ENCODE measurements around the gene INS. TPM values are rescaled to one million over a fixed set of nuclear protein-coding genes. Genes with fewer than 3 reads are reported as not detected.

Gene INS
- total and polyA plus RNA-seq, 5 donors from 2014 or later = not detected

DNA sequence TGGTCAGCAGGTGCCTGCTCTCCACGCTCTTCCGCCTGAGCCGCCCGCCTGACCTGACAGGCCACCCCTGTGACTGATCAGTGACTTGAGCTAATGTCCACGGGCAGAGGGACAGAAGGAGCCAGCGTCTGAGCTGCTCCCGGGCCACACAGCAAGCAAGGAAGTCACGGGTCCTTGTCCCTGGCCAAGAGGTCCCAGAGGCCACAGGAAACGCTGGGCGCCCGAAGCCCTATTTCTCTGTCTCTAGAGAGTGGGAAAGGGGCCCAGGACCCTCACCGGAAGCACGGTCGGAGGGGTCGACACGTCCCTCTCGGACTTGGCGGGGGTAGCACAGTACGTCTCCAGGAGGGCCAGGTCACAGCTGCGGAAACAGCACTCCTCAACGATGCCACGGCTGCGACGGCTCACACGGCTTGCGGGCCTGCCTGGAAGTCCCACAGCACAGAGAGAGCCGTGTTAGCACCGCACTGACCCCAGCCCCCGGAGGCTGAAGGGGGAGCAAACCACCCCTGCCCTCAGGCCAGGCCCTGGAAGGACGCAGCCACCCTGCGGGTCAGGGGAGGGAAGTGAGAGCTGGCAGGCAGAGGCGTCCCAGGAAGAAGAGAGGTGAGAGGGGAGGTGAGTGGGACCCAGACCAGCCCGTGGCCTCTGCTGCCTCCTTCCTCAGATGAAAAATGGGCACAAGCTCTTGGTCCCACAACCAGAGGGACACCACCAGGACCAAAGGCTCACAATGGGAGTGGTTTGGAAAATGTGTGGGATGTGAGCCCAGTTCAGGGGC, 27.6 kb downstream of the INS start:
- Mint-ChIP-seq H3K9me3 (peaks cover 0 to 4% (median 0%) of the 10 kb centered on the region in 7 donors), H3K27ac (no peak overlapping the region), H3K4me1 (peaks cover 0 to 6% (median 0%) of the 10 kb centered on the region in 4 donors), H3K4me3 (no peak overlapping the region), H3K36me3 (no peaks in the 10 kb centered on the region), H3K27me3 (peaks cover 32% of the 10 kb centered on the region)
- Histone ChIP-seq H3K27me3 (ENCODE audit: control insufficient read depth, insufficient read depth, low read length) (no peaks in the 10 kb centered on the region), H3K4me3 (ENCODE audit: low read depth, low read length) (no peak overlapping the region), H3K27ac (ENCODE audit: insufficient read depth, low read length, poor library complexity, severe bottlenecking) (no peak overlapping the region), H3K36me3 (ENCODE audit: control insufficient read depth, insufficient read depth, low read length) (no peaks in the 10 kb centered on the region), H3K4me1 (ENCODE audit: control insufficient read depth, insufficient read depth, low read length, poor library complexity, severe bottlenecking) (peaks cover 9% of the 10 kb centered on the region), H3K9me3 (ENCODE audit: control insufficient read depth in 2 of 2, low read length in 2 of 2) (no peaks in the 10 kb centered on the region)
- DNase-seq (no peak), ATAC-seq (ENCODE audit: low read depth in 2 of 2) (no peak)

DNA sequence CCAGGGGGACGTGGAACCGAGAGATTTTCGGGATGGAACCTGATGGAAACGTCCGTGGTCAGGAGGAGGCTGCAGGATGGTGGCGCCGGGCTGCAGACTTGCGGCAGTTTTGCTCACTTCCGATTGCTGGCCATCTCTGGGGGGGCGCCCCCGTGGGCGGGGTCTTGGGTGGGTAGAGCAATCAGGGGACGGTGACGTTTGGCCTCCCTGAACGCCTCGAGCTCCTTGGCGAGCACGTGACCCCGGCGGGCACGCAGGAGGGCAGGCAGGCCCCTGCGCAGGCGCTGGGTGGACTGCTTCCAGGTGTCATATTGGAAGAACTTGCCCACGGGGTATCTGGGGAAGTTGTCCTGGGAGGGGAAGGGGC, 28.2 kb downstream of the INS start:
- Mint-ChIP-seq H3K4me1 (peaks cover 0 to 4% (median 0%) of the 10 kb centered on the region in 4 donors), H3K27me3 (peaks cover 32% of the 10 kb centered on the region), H3K4me3 (no peak overlapping the region), H3K9me3 (peaks cover 0 to 2% (median 0%) of the 10 kb centered on the region in 7 donors), H3K27ac (no peak overlapping the region), H3K36me3 (no peaks in the 10 kb centered on the region)
- Histone ChIP-seq H3K4me3 (ENCODE audit: low read depth, low read length) (no peak overlapping the region), H3K27ac (ENCODE audit: insufficient read depth, low read length, poor library complexity, severe bottlenecking) (no peak overlapping the region), H3K4me1 (ENCODE audit: control insufficient read depth, insufficient read depth, low read length, poor library complexity, severe bottlenecking) (peaks cover 5% of the 10 kb centered on the region), H3K9me3 (ENCODE audit: control insufficient read depth in 2 of 2, low read length in 2 of 2) (no peaks in the 10 kb centered on the region), H3K36me3 (ENCODE audit: control insufficient read depth, insufficient read depth, low read length) (no peaks in the 10 kb centered on the region), H3K27me3 (ENCODE audit: control insufficient read depth, insufficient read depth, low read length) (no peaks in the 10 kb centered on the region)
- DNase-seq = no peak
- ATAC-seq (ENCODE audit: low read depth in 2 of 2) = no peak

DNA sequence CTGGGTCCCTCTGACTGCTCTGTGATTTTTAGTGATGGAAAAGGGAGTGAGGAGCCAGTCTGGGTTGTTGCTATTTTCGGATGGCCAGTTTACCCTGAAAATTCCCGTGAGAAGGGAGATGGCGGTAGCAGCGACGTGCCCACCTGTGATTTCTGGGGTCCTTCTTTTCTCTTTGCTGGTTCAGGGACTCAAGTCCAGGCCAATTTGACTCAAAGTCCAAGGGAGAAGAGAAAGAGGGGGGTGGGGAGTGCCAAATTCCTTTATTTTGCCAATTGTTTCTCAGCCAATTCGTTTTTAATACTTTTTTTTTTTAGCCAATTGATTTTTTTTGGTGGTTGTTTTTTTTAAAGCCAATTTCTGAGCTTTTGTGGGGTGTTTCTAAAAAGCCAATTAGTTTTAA, 28.8 kb downstream of the INS start:
- no peaks in the 10 kb centered on the region for H3K9me3 ChIP-seq (ENCODE audit: control insufficient read depth in 2 of 2, low read length in 2 of 2)
- H3K4me3 ChIP-seq (ENCODE audit: low read depth, low read length) = no peak overlapping the region
- no peak overlapping the region for H3K4me3 Mint-ChIP-seq
- peaks cover 30% of the 10 kb centered on the region for H3K27me3 Mint-ChIP-seq
- H3K4me1 Mint-ChIP-seq = no peaks in the 10 kb centered on the region
- H3K9me3 Mint-ChIP-seq = peaks cover 0 to 4% (median 0%) of the 10 kb centered on the region in 7 donors
- no peak overlapping the region for H3K27ac ChIP-seq (ENCODE audit: insufficient read depth, low read length, poor library complexity, severe bottlenecking)
- no peaks in the 10 kb centered on the region for H3K27me3 ChIP-seq (ENCODE audit: control insufficient read depth, insufficient read depth, low read length)
- DNase-seq (no peak), ATAC-seq (ENCODE audit: low read depth in 2 of 2) (no peak)
- no peak overlapping the region for H3K27ac Mint-ChIP-seq
- H3K4me1 ChIP-seq (ENCODE audit: control insufficient read depth, insufficient read depth, low read length, poor library complexity, severe bottlenecking) = peaks cover 2% of the 10 kb centered on the region
- H3K36me3 ChIP-seq (ENCODE audit: control insufficient read depth, insufficient read depth, low read length) = no peaks in the 10 kb centered on the region
- H3K36me3 Mint-ChIP-seq = no peaks in the 10 kb centered on the region

DNA sequence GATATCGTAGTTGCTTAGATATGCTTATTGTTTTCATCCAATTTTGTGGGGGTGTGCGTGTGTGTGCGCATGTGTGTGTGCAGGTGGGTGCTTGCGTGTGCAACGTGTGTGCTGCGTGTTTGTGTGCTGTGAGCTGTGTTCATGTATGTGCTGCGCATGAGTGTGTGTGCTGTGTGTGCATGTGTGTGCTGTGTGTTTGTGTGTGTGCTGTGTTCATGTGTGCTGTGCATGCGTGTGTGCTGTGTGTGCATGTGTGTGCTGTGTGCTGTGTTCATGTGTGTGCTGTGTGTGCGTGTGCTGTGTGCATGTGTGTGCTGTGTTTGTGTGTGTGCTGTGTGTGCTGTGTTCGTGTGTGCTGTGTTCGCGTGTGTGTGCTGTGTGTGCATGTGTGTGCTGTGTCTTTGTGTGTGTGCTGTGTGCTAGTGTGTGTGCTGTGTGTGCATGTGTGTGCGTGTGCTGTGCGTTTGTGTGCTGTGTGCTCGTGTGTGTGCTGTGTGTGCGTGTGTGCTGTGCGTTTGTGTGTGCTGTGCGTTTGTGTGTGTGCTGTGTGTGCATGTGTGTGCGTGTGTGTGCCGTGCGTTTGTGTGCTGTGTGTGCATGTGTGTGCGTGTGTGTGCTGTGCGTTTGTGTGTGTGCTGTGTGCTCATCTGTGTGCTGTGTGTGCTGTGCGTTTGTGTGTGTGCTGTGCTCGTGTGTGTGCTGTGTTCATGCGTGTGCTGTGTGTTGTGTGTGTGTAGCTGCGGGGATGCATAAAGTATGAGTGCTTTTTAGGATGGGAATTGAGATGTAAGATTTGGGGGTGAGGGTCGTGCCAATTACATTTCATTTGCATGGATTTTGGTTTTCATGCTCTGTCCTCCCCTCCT, 29.4 kb downstream of the INS start:
- peaks cover 26% of the 10 kb centered on the region for H3K27me3 Mint-ChIP-seq
- no peak for ATAC-seq (ENCODE audit: low read depth in 2 of 2)

DNA sequence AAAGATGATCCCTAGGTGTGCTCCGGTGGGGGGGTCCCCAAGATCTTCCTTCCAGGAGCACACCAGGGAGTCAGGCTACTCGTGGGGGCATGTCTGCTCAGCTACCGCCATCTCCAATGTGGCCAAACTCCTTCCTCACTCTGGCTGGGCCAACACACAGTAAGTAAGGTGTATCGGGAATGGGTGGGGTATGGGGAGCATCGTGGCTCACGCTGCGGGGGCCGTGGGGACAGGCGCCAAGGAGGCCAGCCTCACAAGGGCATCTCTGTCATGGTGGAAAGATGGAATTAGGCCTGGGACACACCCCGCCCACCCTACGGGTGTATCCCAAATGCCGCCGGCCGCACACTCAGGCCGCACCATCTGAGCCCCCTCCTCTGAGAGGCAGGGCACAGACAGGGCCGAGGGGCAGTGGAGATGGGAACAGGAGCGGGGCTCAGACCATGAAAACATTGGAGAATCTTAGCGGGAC, 30.1 kb downstream of the INS start:
- Histone ChIP-seq H3K27me3 (ENCODE audit: control insufficient read depth, insufficient read depth, low read length) (no peaks in the 10 kb centered on the region), H3K36me3 (ENCODE audit: control insufficient read depth, insufficient read depth, low read length) (no peaks in the 10 kb centered on the region), H3K4me3 (ENCODE audit: low read depth, low read length) (no peak overlapping the region), H3K27ac (ENCODE audit: insufficient read depth, low read length, poor library complexity, severe bottlenecking) (no peak overlapping the region), H3K9me3 (ENCODE audit: control insufficient read depth in 2 of 2, low read length in 2 of 2) (no peaks in the 10 kb centered on the region), H3K4me1 (ENCODE audit: control insufficient read depth, insufficient read depth, low read length, poor library complexity, severe bottlenecking) (no peaks in the 10 kb centered on the region)
- H3K9me3 Mint-ChIP-seq = peaks cover 0 to 4% (median 0%) of the 10 kb centered on the region in 7 donors
- H3K4me1 Mint-ChIP-seq = no peaks in the 10 kb centered on the region
- peaks cover 19% of the 10 kb centered on the region for H3K27me3 Mint-ChIP-seq
- DNase-seq (no peak), ATAC-seq (ENCODE audit: low read depth in 2 of 2) (no peak)
- no peak overlapping the region for H3K4me3 Mint-ChIP-seq
- no peak overlapping the region for H3K27ac Mint-ChIP-seq
- no peaks in the 10 kb centered on the region for H3K36me3 Mint-ChIP-seq

More for the DNA sequence above, 29.4 kb downstream of the INS start:
- peaks cover 0 to 4% (median 0%) of the 10 kb centered on the region in 7 donors for H3K9me3 Mint-ChIP-seq
- no peaks in the 10 kb centered on the region for H3K36me3 Mint-ChIP-seq
- Histone ChIP-seq H3K36me3 (ENCODE audit: control insufficient read depth, insufficient read depth, low read length) (no peaks in the 10 kb centered on the region), H3K4me1 (ENCODE audit: control insufficient read depth, insufficient read depth, low read length, poor library complexity, severe bottlenecking) (no peaks in the 10 kb centered on the region), H3K4me3 (ENCODE audit: low read depth, low read length) (no peak overlapping the region), H3K9me3 (ENCODE audit: control insufficient read depth in 2 of 2, low read length in 2 of 2) (no peaks in the 10 kb centered on the region), H3K27me3 (ENCODE audit: control insufficient read depth, insufficient read depth, low read length) (no peaks in the 10 kb centered on the region), H3K27ac (ENCODE audit: insufficient read depth, low read length, poor library complexity, severe bottlenecking) (no peak overlapping the region)
- H3K27ac Mint-ChIP-seq = no peak overlapping the region
- no peaks in the 10 kb centered on the region for H3K4me1 Mint-ChIP-seq
- H3K4me3 Mint-ChIP-seq = no peak overlapping the region
- no peak for DNase-seq

DNA sequence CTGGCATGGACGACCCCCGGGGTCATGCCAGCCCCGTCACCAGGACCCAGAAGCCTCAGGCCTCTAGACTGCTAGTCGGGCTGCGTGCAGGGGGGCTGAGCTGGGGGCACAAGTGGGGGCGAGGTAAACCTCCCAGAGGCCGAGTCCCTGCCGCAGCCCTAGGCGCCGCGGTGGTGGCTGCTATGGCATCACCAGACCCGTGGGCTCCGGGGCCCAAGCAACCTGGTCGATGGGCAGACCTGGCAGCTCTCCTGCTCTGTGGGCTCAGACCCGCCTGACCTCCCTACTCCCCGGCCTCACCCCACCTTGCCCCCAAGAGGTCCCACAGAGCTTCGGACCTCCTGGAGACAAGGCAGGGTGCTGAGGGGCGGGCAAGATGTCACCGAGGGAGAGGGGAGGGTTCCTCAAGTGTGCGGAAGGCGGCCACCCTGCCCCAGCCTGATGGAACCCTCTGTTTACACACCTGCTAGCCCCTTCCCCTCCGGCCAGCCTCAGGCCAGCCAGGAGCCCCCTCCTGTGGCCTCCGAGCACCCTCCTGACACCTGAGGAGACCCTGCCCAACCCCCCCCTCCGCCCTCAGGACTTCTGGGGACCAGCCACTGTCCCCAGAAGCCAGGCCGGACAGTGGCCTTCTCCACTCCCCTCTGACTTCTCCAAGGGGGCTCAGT, 31.2 kb downstream of the INS start:
- Histone ChIP-seq H3K36me3 (ENCODE audit: control insufficient read depth, insufficient read depth, low read length) (no peaks in the 10 kb centered on the region), H3K4me1 (ENCODE audit: control insufficient read depth, insufficient read depth, low read length, poor library complexity, severe bottlenecking) (no peaks in the 10 kb centered on the region), H3K9me3 (ENCODE audit: control insufficient read depth in 2 of 2, low read length in 2 of 2) (no peaks in the 10 kb centered on the region), H3K27me3 (ENCODE audit: control insufficient read depth, insufficient read depth, low read length) (no peaks in the 10 kb centered on the region), H3K4me3 (ENCODE audit: low read depth, low read length) (no peak overlapping the region), H3K27ac (ENCODE audit: insufficient read depth, low read length, poor library complexity, severe bottlenecking) (no peak overlapping the region)
- Mint-ChIP-seq H3K9me3 (peaks cover 0 to 4% (median 0%) of the 10 kb centered on the region in 7 donors), H3K27ac (no peak overlapping the region), H3K27me3 (peaks cover 10% of the 10 kb centered on the region), H3K4me3 (no peak overlapping the region), H3K36me3 (no peaks in the 10 kb centered on the region), H3K4me1 (no peaks in the 10 kb centered on the region)
- no peak for ATAC-seq (ENCODE audit: low read depth in 2 of 2)
- DNase-seq = no peak

DNA sequence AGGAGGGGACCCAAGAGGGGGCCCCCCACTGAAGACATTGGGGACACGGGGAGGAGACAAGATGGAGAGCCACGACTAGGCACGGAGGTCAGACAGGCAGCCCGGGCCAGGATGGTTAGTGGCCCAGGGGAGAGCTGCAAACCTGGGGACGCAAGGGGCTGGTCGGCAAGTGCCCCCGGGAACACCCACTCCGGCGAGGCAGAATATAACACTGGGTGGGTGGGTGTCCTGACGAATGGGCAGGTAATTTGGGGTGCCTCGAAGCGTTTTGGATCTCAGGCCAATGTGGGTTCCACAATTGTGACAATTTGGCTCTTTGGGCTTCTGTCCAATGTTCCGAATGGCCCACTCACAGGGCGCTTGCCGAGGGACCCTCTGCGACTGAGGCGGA, 31.7 kb downstream of the INS start:
- H3K27me3 ChIP-seq (ENCODE audit: control insufficient read depth, insufficient read depth, low read length) = no peaks in the 10 kb centered on the region
- no peak overlapping the region for H3K4me3 ChIP-seq (ENCODE audit: low read depth, low read length)
- Mint-ChIP-seq H3K36me3 (no peaks in the 10 kb centered on the region), H3K4me1 (no peaks in the 10 kb centered on the region), H3K4me3 (no peak overlapping the region), H3K27ac (peak overlapping the region in 1 of 3 donors; percentile 80), H3K9me3 (peaks cover 0 to 4% (median 0%) of the 10 kb centered on the region in 7 donors), H3K27me3 (peaks cover 10% of the 10 kb centered on the region)
- no peak overlapping the region for H3K27ac ChIP-seq (ENCODE audit: insufficient read depth, low read length, poor library complexity, severe bottlenecking)
- DNase-seq = no peak
- no peaks in the 10 kb centered on the region for H3K4me1 ChIP-seq (ENCODE audit: control insufficient read depth, insufficient read depth, low read length, poor library complexity, severe bottlenecking)
- no peaks in the 10 kb centered on the region for H3K9me3 ChIP-seq (ENCODE audit: control insufficient read depth in 2 of 2, low read length in 2 of 2)
- no peak for ATAC-seq (ENCODE audit: low read depth in 2 of 2)
- H3K36me3 ChIP-seq (ENCODE audit: control insufficient read depth, insufficient read depth, low read length) = no peaks in the 10 kb centered on the region

Data from CD4-positive, CD25-positive, alpha-beta regulatory T cell (primary cell).